A549 (cell line): Measurements from ENCODE around the gene NEURL1.

Experiments used
- BHLHE40 ChIP-seq: IDR thresholded peaks from 2 replicates; pipeline ENCODE4 v1.6.1; 2012; ENCODE audit warnings: low read depth, low read length, inconsistent platforms
- CEBPB ChIP-seq, 2 experiments: fragments of >200 bp in 1 of 2; sonication (Bioruptor Twin) in 1 of 2; formaldehyde crosslinking in 1 of 2; IDR thresholded peaks; 2 replicates each; pipeline ENCODE4 v1.6.1; 2012 to 2016
- ESRRA ChIP-seq: fragments of 150-350 bp; IDR thresholded peaks from 2 replicates; pipeline ENCODE4 v1.6.1; 2014; ENCODE audit warnings: mild to moderate bottlenecking, low read length, borderline replicate concordance
- FOSB ChIP-seq: fragments of 250-450 bp; sonication (Bioruptor Pico); IDR thresholded peaks from 2 replicates; pipeline ENCODE4 v1.5.0; 2020; ENCODE audit warnings: mild to moderate bottlenecking, moderate library complexity
- HDAC2 ChIP-seq: fragments of 200-600 bp; sonication (generic); IDR thresholded peaks from 2 replicates; pipeline ENCODE4 v1.6.1; 2016
- KDM1A ChIP-seq: fragments of 200-600 bp; sonication (generic); IDR thresholded peaks from 2 replicates; pipeline ENCODE4 v1.6.1; 2016; ENCODE audit warnings: low read depth, mild to moderate bottlenecking
- POLR2A ChIP-seq: IDR thresholded peaks from 2 replicates; pipeline ENCODE4 v1.6.1; 2012; ENCODE audit warnings: mild to moderate bottlenecking, low read length
- SMC3 ChIP-seq: fragments of >200 bp; sonication (Bioruptor Twin); formaldehyde crosslinking; IDR thresholded peaks from 3 replicates; pipeline ENCODE4 v1.6.1; 2018; ENCODE audit warnings: inconsistent platforms
- TF ChIP-seq, protein P1 (sequence below): fragments of >200 bp; sonication (Bioruptor Twin); formaldehyde crosslinking; IDR thresholded peaks from 3 replicates; pipeline ENCODE4 v1.5.1; 2016

DNA sequence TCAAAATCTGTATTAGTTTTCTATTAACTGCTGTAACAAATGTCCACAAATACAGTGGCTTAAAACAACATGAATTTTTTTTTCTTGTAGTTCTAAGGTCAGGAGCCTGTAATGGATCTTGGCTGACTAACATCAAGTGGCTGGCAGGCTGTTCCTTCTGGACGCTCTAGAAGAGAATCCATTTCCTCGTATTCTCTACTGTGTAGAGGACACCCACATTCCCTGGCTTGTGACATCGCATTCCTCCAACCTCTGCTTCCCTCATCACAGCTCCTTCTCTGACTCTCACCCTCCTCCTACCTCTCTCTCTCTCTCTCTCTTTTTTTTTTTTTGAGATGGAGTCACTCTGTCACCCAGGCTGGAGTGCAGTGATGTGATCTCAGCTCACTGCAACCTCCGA is 30.0 kb upstream of the NEURL1 start:
- TF ChIP-seq, protein P1, sequence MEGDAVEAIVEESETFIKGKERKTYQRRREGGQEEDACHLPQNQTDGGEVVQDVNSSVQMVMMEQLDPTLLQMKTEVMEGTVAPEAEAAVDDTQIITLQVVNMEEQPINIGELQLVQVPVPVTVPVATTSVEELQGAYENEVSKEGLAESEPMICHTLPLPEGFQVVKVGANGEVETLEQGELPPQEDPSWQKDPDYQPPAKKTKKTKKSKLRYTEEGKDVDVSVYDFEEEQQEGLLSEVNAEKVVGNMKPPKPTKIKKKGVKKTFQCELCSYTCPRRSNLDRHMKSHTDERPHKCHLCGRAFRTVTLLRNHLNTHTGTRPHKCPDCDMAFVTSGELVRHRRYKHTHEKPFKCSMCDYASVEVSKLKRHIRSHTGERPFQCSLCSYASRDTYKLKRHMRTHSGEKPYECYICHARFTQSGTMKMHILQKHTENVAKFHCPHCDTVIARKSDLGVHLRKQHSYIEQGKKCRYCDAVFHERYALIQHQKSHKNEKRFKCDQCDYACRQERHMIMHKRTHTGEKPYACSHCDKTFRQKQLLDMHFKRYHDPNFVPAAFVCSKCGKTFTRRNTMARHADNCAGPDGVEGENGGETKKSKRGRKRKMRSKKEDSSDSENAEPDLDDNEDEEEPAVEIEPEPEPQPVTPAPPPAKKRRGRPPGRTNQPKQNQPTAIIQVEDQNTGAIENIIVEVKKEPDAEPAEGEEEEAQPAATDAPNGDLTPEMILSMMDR: no peak
- TF ChIP-seq FOSB (CRISPR knock-in tag) (no peak), ESRRA (no peak), CEBPB (IDR thresholded peaks at IDR 0.05) (no peak), POLR2A (no peak), SMC3 (no peak), BHLHE40 (no peak), HDAC2 (no peak), KDM1A (no peak)
